ENCODE results near the gene VARS1.

VARS1 gene

GRCh38 chr6:31771992-31772358, 23.6 kb downstream of the VARS1 start:
- Histone ChIP-seq H3K27me3 (ENCODE audit: control insufficient read depth in 2 of 2, insufficient read depth in 2 of 2, low read length in 2 of 2) (no peaks in the 10 kb centered on the region), H3K27ac (ENCODE audit: low read depth in 2 of 2, low read length in 2 of 2) (no peak overlapping the region), H3K4me1 (ENCODE audit: control insufficient read depth in 2 of 2, insufficient read depth in 2 of 2, low read length in 2 of 2) (peaks cover 21 to 30% of the 10 kb centered on the region in 2 donors), H3K9me3 (ENCODE audit: control insufficient read depth in 2 of 2, low read length in 2 of 2) (no peaks in the 10 kb centered on the region), H3K9ac (ENCODE audit: low read depth in 1 of 2, low read length in 2 of 2) (no peak overlapping the region), H3K36me3 (ENCODE audit: control insufficient read depth in 2 of 2, insufficient read depth in 2 of 2, low read length in 2 of 2) (no peaks in the 10 kb centered on the region), H3K4me3 (ENCODE audit: low read length in 2 of 2) (no peak overlapping the region)

- H3K27me3 ChIP-seq (ENCODE audit: control insufficient read depth in 2 of 2, insufficient read depth in 2 of 2, low read length in 2 of 2), result no peaks in the 10 kb centered on the region
- H3K36me3 ChIP-seq (ENCODE audit: control insufficient read depth in 2 of 2, insufficient read depth in 2 of 2, low read length in 2 of 2), result no peaks in the 10 kb centered on the region
- peaks cover 9 to 19% of the 10 kb centered on the region in 2 donors for H3K4me1 ChIP-seq (ENCODE audit: control insufficient read depth in 2 of 2, insufficient read depth in 2 of 2, low read length in 2 of 2)
- H3K9me3 ChIP-seq (ENCODE audit: control insufficient read depth in 2 of 2, low read length in 2 of 2), result no peaks in the 10 kb centered on the region
- peak overlapping the region; percentile 60 to 70 for H3K27ac ChIP-seq (ENCODE audit: low read depth in 2 of 2, low read length in 2 of 2)
- no peak overlapping the region for H3K9ac ChIP-seq (ENCODE audit: low read depth in 1 of 2, low read length in 2 of 2)
- no peak overlapping the region for H3K4me3 ChIP-seq (ENCODE audit: low read length in 2 of 2)
Measured at GRCh38 chr6:31770860-31771259, 24.7 kb downstream of the VARS1 start.

GRCh38 chr6:31769684-31770371, 25.7 kb downstream of the VARS1 start:
- H3K9me3 ChIP-seq (ENCODE audit: control insufficient read depth in 2 of 2, low read length in 2 of 2), result no peaks in the 10 kb centered on the region
- H3K4me1 ChIP-seq (ENCODE audit: control insufficient read depth in 2 of 2, insufficient read depth in 2 of 2, low read length in 2 of 2), result peaks cover 0 to 10% of the 10 kb centered on the region in 2 donors
- peak overlapping the region in 1 of 2 donors; percentile 3 for H3K4me3 ChIP-seq (ENCODE audit: low read length in 2 of 2)
- H3K27me3 ChIP-seq (ENCODE audit: control insufficient read depth in 2 of 2, insufficient read depth in 2 of 2, low read length in 2 of 2), result no peaks in the 10 kb centered on the region
- no peaks in the 10 kb centered on the region for H3K36me3 ChIP-seq (ENCODE audit: control insufficient read depth in 2 of 2, insufficient read depth in 2 of 2, low read length in 2 of 2)
- peak overlapping the region; percentile 65 to 72 for H3K27ac ChIP-seq (ENCODE audit: low read depth in 2 of 2, low read length in 2 of 2)
- peak overlapping the region in 1 of 2 donors; percentile 46 for H3K9ac ChIP-seq (ENCODE audit: low read depth in 1 of 2, low read length in 2 of 2)

- H3K9me3 ChIP-seq (ENCODE audit: control insufficient read depth in 2 of 2, low read length in 2 of 2), result no peaks in the 10 kb centered on the region
- H3K4me3 ChIP-seq (ENCODE audit: low read length in 2 of 2), result no peak overlapping the region
- H3K36me3 ChIP-seq (ENCODE audit: control insufficient read depth in 2 of 2, insufficient read depth in 2 of 2, low read length in 2 of 2), result no peaks in the 10 kb centered on the region
- H3K27me3 ChIP-seq (ENCODE audit: control insufficient read depth in 2 of 2, insufficient read depth in 2 of 2, low read length in 2 of 2), result no peaks in the 10 kb centered on the region
- no peak overlapping the region for H3K27ac ChIP-seq (ENCODE audit: low read depth in 2 of 2, low read length in 2 of 2)
- H3K9ac ChIP-seq (ENCODE audit: low read depth in 1 of 2, low read length in 2 of 2), result no peak overlapping the region
- peaks cover 0 to 9% of the 10 kb centered on the region in 2 donors for H3K4me1 ChIP-seq (ENCODE audit: control insufficient read depth in 2 of 2, insufficient read depth in 2 of 2, low read length in 2 of 2)
Measured at GRCh38 chr6:31768363-31769257, 26.9 kb downstream of the VARS1 start.

- H3K4me3 ChIP-seq (ENCODE audit: low read length in 2 of 2), result no peak overlapping the region
- no peaks in the 10 kb centered on the region for H3K27me3 ChIP-seq (ENCODE audit: control insufficient read depth in 2 of 2, insufficient read depth in 2 of 2, low read length in 2 of 2)
- H3K27ac ChIP-seq (ENCODE audit: low read depth in 2 of 2, low read length in 2 of 2), result no peak overlapping the region
- H3K9me3 ChIP-seq (ENCODE audit: control insufficient read depth in 2 of 2, low read length in 2 of 2), result no peaks in the 10 kb centered on the region
- peaks cover 0 to 4% of the 10 kb centered on the region in 2 donors for H3K4me1 ChIP-seq (ENCODE audit: control insufficient read depth in 2 of 2, insufficient read depth in 2 of 2, low read length in 2 of 2)
- no peaks in the 10 kb centered on the region for H3K36me3 ChIP-seq (ENCODE audit: control insufficient read depth in 2 of 2, insufficient read depth in 2 of 2, low read length in 2 of 2)
- no peak overlapping the region for H3K9ac ChIP-seq (ENCODE audit: low read depth in 1 of 2, low read length in 2 of 2)
Measured at GRCh38 chr6:31767096-31767645, 28.4 kb downstream of the VARS1 start.

- Histone ChIP-seq H3K27me3 (ENCODE audit: control insufficient read depth in 2 of 2, insufficient read depth in 2 of 2, low read length in 2 of 2) (no peaks in the 10 kb centered on the region), H3K4me3 (ENCODE audit: low read length in 2 of 2) (peak overlapping the region; percentile 29), H3K4me1 (ENCODE audit: control insufficient read depth in 2 of 2, insufficient read depth in 2 of 2, low read length in 2 of 2) (peaks cover 0 to 4% of the 10 kb centered on the region in 2 donors), H3K27ac (ENCODE audit: low read depth in 2 of 2, low read length in 2 of 2) (no peak overlapping the region), H3K9ac (ENCODE audit: low read depth in 1 of 2, low read length in 2 of 2) (no peak overlapping the region), H3K9me3 (ENCODE audit: control insufficient read depth in 2 of 2, low read length in 2 of 2) (no peaks in the 10 kb centered on the region), H3K36me3 (ENCODE audit: control insufficient read depth in 2 of 2, insufficient read depth in 2 of 2, low read length in 2 of 2) (no peaks in the 10 kb centered on the region)
Measured at GRCh38 chr6:31765910-31766794, 29.4 kb downstream of the VARS1 start.

- no peak overlapping the region for H3K27ac ChIP-seq (ENCODE audit: low read depth in 2 of 2, low read length in 2 of 2)
- no peaks in the 10 kb centered on the region for H3K27me3 ChIP-seq (ENCODE audit: control insufficient read depth in 2 of 2, insufficient read depth in 2 of 2, low read length in 2 of 2)
- no peak overlapping the region for H3K4me3 ChIP-seq (ENCODE audit: low read length in 2 of 2)
- H3K9ac ChIP-seq (ENCODE audit: low read depth in 1 of 2, low read length in 2 of 2), result no peak overlapping the region
- peaks cover 0 to 4% of the 10 kb centered on the region in 2 donors for H3K4me1 ChIP-seq (ENCODE audit: control insufficient read depth in 2 of 2, insufficient read depth in 2 of 2, low read length in 2 of 2)
- H3K9me3 ChIP-seq (ENCODE audit: control insufficient read depth in 2 of 2, low read length in 2 of 2), result no peaks in the 10 kb centered on the region
- H3K36me3 ChIP-seq (ENCODE audit: control insufficient read depth in 2 of 2, insufficient read depth in 2 of 2, low read length in 2 of 2), result no peaks in the 10 kb centered on the region
Measured at GRCh38 chr6:31765559-31765909, 30.0 kb downstream of the VARS1 start.

- H3K27ac ChIP-seq (ENCODE audit: low read depth in 2 of 2, low read length in 2 of 2), result no peak overlapping the region
- H3K9me3 ChIP-seq (ENCODE audit: control insufficient read depth in 2 of 2, low read length in 2 of 2), result no peaks in the 10 kb centered on the region
- H3K9ac ChIP-seq (ENCODE audit: low read depth in 1 of 2, low read length in 2 of 2), result no peak overlapping the region
- no peaks in the 10 kb centered on the region for H3K36me3 ChIP-seq (ENCODE audit: control insufficient read depth in 2 of 2, insufficient read depth in 2 of 2, low read length in 2 of 2)
- H3K4me3 ChIP-seq (ENCODE audit: low read length in 2 of 2), result no peak overlapping the region
- H3K4me1 ChIP-seq (ENCODE audit: control insufficient read depth in 2 of 2, insufficient read depth in 2 of 2, low read length in 2 of 2), result no peaks in the 10 kb centered on the region
- H3K27me3 ChIP-seq (ENCODE audit: control insufficient read depth in 2 of 2, insufficient read depth in 2 of 2, low read length in 2 of 2), result no peaks in the 10 kb centered on the region
Measured at GRCh38 chr6:31764198-31764597, 31.4 kb downstream of the VARS1 start.

GRCh38 chr6:31763619-31763940, 32.0 kb downstream of the VARS1 start:
- Histone ChIP-seq H3K4me1 (ENCODE audit: control insufficient read depth in 2 of 2, insufficient read depth in 2 of 2, low read length in 2 of 2) (no peaks in the 10 kb centered on the region), H3K27me3 (ENCODE audit: control insufficient read depth in 2 of 2, insufficient read depth in 2 of 2, low read length in 2 of 2) (no peaks in the 10 kb centered on the region), H3K36me3 (ENCODE audit: control insufficient read depth in 2 of 2, insufficient read depth in 2 of 2, low read length in 2 of 2) (no peaks in the 10 kb centered on the region), H3K4me3 (ENCODE audit: low read length in 2 of 2) (no peak overlapping the region), H3K9ac (ENCODE audit: low read depth in 1 of 2, low read length in 2 of 2) (no peak overlapping the region), H3K9me3 (ENCODE audit: control insufficient read depth in 2 of 2, low read length in 2 of 2) (no peaks in the 10 kb centered on the region), H3K27ac (ENCODE audit: low read depth in 2 of 2, low read length in 2 of 2) (no peak overlapping the region)
